ENCODE data around the gene TEDC2.

GRCh38 chr16:2449118-2449517 lies 10.8 kb upstream of the TEDC2 start:
- TF ChIP-seq SUZ12 (IDR thresholded peaks at IDR 0.05; ENCODE audit: extremely low read depth, insufficient read depth, insufficient read length), result no peak
- no peak for TF ChIP-seq ZNF274 (IDR thresholded peaks at IDR 0.05; ENCODE audit: low read depth, low read length)
- TF ChIP-seq YY1 (IDR thresholded peaks at IDR 0.05; ENCODE audit: insufficient read depth, insufficient read length), result no peak
